ENCODE data around the gene ACOD1.

- TF ChIP-seq POLR2AphosphoS5 (IDR thresholded peaks at IDR 0.05; ENCODE audit: low read length) (no peak), NFYB (IDR thresholded peaks at IDR 0.05; ENCODE audit: insufficient read depth, low read depth, low read length) (no peak), LARP7 (IDR thresholded peaks at IDR 0.05) (no peak), SUPT20H (IDR thresholded peaks at IDR 0.05; ENCODE audit: borderline replicate concordance, control insufficient read depth, low read depth, low read length) (no peak), ZNF384 (IDR thresholded peaks at IDR 0.05; ENCODE audit: borderline replicate concordance, low read depth, low read length) (no peak), EP300 (IDR thresholded peaks at IDR 0.05; ENCODE audit: borderline replicate concordance in 1 of 2, control insufficient read depth in 1 of 2, low read depth in 2 of 2, low read length in 2 of 2) (no peak), CTCF (IDR thresholded peaks at IDR 0.05 in 2 of 3, conservative IDR thresholded peaks at IDR 0.05 in 1 of 3; ENCODE audit: control insufficient read depth in 2 of 3, extremely low read depth in 1 of 3, insufficient read depth in 1 of 3, low read depth in 3 of 3, low read length in 3 of 3) (no peak), RELA (IDR thresholded peaks at IDR 0.05; ENCODE audit: borderline replicate concordance, partially characterized antibody) (no peak), DPF2 (IDR thresholded peaks at IDR 0.05) (no peak), YY1 (IDR thresholded peaks at IDR 0.05; ENCODE audit: low read depth, low read length) (no peak), CBX5 (IDR thresholded peaks at IDR 0.05; ENCODE audit: low read depth) (no peak)
- TF ChIP-seq, protein P1, sequence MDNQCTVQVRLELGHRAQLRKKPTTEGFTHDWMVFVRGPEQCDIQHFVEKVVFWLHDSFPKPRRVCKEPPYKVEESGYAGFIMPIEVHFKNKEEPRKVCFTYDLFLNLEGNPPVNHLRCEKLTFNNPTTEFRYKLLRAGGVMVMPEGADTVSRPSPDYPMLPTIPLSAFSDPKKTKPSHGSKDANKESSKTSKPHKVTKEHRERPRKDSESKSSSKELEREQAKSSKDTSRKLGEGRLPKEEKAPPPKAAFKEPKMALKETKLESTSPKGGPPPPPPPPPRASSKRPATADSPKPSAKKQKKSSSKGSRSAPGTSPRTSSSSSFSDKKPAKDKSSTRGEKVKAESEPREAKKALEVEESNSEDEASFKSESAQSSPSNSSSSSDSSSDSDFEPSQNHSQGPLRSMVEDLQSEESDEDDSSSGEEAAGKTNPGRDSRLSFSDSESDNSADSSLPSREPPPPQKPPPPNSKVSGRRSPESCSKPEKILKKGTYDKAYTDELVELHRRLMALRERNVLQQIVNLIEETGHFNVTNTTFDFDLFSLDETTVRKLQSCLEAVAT (IDR thresholded peaks at IDR 0.05), result no peak
Measured at GRCh38 chr13:76976490-76976889, 28.2 kb downstream of the ACOD1 start.

Measured in GM12878 (cell line).